GM12891 (cell line): ENCODE measurements around the gene YEATS4.

Experiments used
- DNase-seq: peaks from one replicate; pipeline ENCODE4 v3.0.0; 2011; ENCODE audit warnings: low spot score; ENCODE audit not compliant: insufficient read length
- FAIRE-seq: peaks from 2 replicates; lab custom pipeline; 2011; peaks lifted over from hg19 to GRCh38; lab: Jason Lieb, UNC
- PAX5 ChIP-seq: IDR thresholded peaks from 2 replicates; pipeline ENCODE4 v1.6.1; 2011; ENCODE audit warnings: low read length, moderate library complexity, mild to moderate bottlenecking; ENCODE audit not compliant: insufficient read depth, severe bottlenecking
- POLR2A ChIP-seq: IDR thresholded peaks from 2 replicates; pipeline ENCODE4 v1.6.1; 2011; ENCODE audit warnings: low read depth, low read length, control low read depth
- POLR2AphosphoS5 ChIP-seq: IDR thresholded peaks from 2 replicates; pipeline ENCODE4 v1.6.1; 2011; ENCODE audit warnings: low read depth, low read length, control low read depth
- POU2F2 ChIP-seq: IDR thresholded peaks from 2 replicates; pipeline ENCODE4 v1.6.1; 2011; ENCODE audit warnings: low read depth, mild to moderate bottlenecking, control low read depth, low read length, moderate library complexity
- SPI1 ChIP-seq: IDR thresholded peaks from 2 replicates; pipeline ENCODE4 v1.6.1; 2011; ENCODE audit warnings: low read depth, low read length, control low read depth
- TAF1 ChIP-seq: IDR thresholded peaks from 2 replicates; pipeline ENCODE4 v1.6.1; 2011; ENCODE audit warnings: low read depth, low read length, control low read depth

Gene YEATS4

DNA sequence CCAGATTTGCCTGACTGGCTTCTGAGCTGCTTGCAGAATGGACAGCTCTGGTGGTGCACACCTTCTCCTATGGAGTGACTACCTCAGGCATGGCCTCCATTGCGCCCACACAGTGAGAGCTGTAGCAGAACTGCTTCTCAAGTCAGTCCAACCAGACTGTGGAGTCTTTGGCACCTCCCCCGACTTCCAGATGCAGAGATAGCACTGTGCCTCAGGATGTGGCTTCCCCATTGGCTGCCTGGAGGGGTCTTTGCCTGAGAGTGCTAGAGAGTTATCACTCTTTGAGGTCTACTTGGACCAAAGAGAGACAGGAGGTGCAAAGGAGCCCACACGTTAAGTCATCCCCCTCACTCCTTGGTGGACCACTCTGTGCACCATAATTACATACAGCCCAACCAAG lies 65.9 kb downstream of the YEATS4 start:
- TF ChIP-seq TAF1 (no peak), POLR2AphosphoS5 (no peak), SPI1 (no peak), POLR2A (no peak), POU2F2 (no peak), PAX5 (no peak)
- no peak for DNase-seq
- no peak for FAIRE-seq

GRCh38 chr12:69428351-69429073 lies 69.0 kb downstream of the YEATS4 start:
- DNase-seq (no peak), FAIRE-seq (no peak)
- TF ChIP-seq SPI1, result no peak
- TF ChIP-seq TAF1, result no peak
- no peak for TF ChIP-seq POU2F2
- no peak for TF ChIP-seq POLR2A
- no peak for TF ChIP-seq POLR2AphosphoS5

GRCh38 chr12:69430942-69431590 lies 71.5 kb downstream of the YEATS4 start:
- TF ChIP-seq PAX5, result no peak
- no peak for TF ChIP-seq POLR2A
- no peak for TF ChIP-seq POU2F2
- TF ChIP-seq POLR2AphosphoS5, result no peak
- TF ChIP-seq TAF1, result no peak
- TF ChIP-seq SPI1, result no peak
- FAIRE-seq (no peak), DNase-seq (no peak)

- FAIRE-seq (no peak), DNase-seq (no peak)
- TF ChIP-seq POLR2AphosphoS5, result no peak
- no peak for TF ChIP-seq POLR2A
- TF ChIP-seq SPI1, result no peak
- no peak for TF ChIP-seq POU2F2
- TF ChIP-seq TAF1, result no peak
- no peak for TF ChIP-seq PAX5
Measured at GRCh38 chr12:69431591-69432222, 72.2 kb downstream of the YEATS4 start.

DNA sequence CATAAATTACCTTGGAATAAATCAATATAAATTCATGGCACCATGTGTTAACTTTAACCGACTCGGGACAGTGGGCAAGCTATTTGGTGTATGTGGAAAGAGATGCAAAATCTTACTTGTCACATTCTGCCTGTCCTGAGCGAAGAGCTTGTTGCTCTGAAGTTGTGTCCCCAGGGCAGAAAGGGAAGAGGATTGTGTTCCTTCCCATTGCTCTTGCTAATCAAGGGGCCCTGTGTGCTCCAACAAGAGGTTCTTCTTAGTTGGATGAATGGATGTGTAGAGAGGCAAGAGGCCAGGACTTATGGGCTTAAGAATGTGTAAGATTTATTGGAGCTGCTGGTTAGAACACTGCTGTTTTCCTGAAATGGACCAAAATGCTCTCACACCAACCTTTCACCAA lies 74.1 kb downstream of the YEATS4 start:
- FAIRE-seq (no peak), DNase-seq (no peak)
- TF ChIP-seq PAX5, result no peak
- TF ChIP-seq POLR2AphosphoS5, result no peak
- TF ChIP-seq SPI1, result no peak
- no peak for TF ChIP-seq TAF1
- TF ChIP-seq POLR2A, result no peak
- no peak for TF ChIP-seq POU2F2

GRCh38 chr12:69435644-69436043 lies 76.1 kb downstream of the YEATS4 start:
- no peak for FAIRE-seq
- TF ChIP-seq POLR2A (no peak), SPI1 (no peak), TAF1 (no peak), POU2F2 (no peak), PAX5 (no peak), POLR2AphosphoS5 (no peak)
- no peak for DNase-seq

- no peak for FAIRE-seq
- DNase-seq, result no peak
- no peak for TF ChIP-seq PAX5
- no peak for TF ChIP-seq TAF1
- TF ChIP-seq POLR2A, result no peak
- TF ChIP-seq POU2F2, result no peak
- TF ChIP-seq SPI1, result no peak
- no peak for TF ChIP-seq POLR2AphosphoS5
Measured at GRCh38 chr12:69437073-69437472, 77.5 kb downstream of the YEATS4 start.

DNA sequence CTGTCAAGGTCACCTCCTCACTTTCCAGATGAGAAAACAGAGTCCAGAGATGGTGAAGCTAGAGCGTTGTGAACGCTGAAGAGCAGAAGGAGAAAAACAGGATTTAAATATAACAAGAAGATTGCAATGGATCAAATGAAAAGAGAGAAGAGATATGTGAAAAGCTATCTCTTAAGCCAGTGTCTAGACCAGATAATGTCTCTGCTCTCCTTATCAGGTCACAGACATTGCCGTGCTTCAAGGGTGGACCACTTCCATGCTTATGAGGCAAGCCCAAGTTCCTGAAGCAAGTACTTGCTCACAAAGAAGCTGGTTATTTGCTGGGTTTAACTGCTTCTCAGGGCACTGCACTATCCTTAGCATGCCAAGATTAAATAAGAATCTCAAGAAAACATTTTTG lies 79.0 kb downstream of the YEATS4 start:
- FAIRE-seq (no peak), DNase-seq (no peak)

DNA sequence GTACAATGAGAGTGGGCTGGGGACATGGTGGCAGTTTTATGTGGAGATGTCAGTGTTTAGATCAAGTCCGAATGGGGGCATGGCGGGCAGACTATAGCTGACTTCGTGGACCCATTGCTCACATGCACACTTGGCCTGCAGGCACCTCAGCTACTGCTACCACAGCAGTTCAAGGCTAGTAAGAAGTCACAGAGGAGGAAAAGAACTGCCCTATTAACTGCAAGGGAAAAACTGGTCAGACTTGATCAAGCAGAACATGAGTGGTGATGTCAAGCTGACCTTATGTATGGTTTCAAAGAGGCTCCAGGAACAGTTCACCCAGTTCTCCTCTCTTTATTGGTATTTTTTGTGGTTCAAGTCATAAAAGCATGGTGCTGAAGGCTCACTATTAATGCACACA lies 80.5 kb downstream of the YEATS4 start:
- no peak for FAIRE-seq
- DNase-seq, result no peak
- no peak for TF ChIP-seq TAF1
- TF ChIP-seq POU2F2, result no peak
- TF ChIP-seq POLR2A, result no peak
- TF ChIP-seq PAX5, result no peak
- TF ChIP-seq POLR2AphosphoS5, result no peak
- TF ChIP-seq SPI1, result no peak

More for the DNA sequence above, 79.0 kb downstream of the YEATS4 start:
- no peak for TF ChIP-seq SPI1
- TF ChIP-seq POLR2AphosphoS5, result no peak
- TF ChIP-seq POU2F2, result no peak
- TF ChIP-seq TAF1, result no peak
- no peak for TF ChIP-seq PAX5
